ENCODE results near the gene LMO7. TPM values are rescaled to one million over a fixed set of nuclear protein-coding genes. Genes with fewer than 3 reads are reported as not detected.

The LMO7 gene
- total RNA-seq, 1 donor from 2014 or later, result 6.8 TPM

GRCh38 chr13:75618308-75618707 lies 17.8 kb upstream of the LMO7 start:
- no peaks in the 10 kb centered on the region for H3K9me3 Mint-ChIP-seq
- no peaks in the 10 kb centered on the region for H3K27me3 ChIP-seq
- H3K27ac Mint-ChIP-seq, result no peak overlapping the region
- no peaks in the 10 kb centered on the region for H3K36me3 Mint-ChIP-seq
- TF ChIP-seq EZH2phosphoT487 (IDR thresholded peaks at IDR 0.05), result no peak
- H3K4me3 ChIP-seq, result no peak overlapping the region
- no peak overlapping the region for H3K4me2 ChIP-seq
- H4K20me1 ChIP-seq (ENCODE audit: low read depth), result no peaks in the 10 kb centered on the region
- no peaks in the 10 kb centered on the region for H3K4me1 ChIP-seq
- H3K79me2 ChIP-seq (ENCODE audit: low read depth), result no peaks in the 10 kb centered on the region
- no peak overlapping the region for H3K4me3 Mint-ChIP-seq
- no peaks in the 10 kb centered on the region for H3K36me3 ChIP-seq
- H3K4me1 Mint-ChIP-seq, result no peaks in the 10 kb centered on the region
- DNase-seq (ENCODE audit: low spot score), result no peak
- no peak overlapping the region for H2AFZ ChIP-seq (replicated peaks)
- no peak overlapping the region for H3K9ac ChIP-seq
- H3K27me3 Mint-ChIP-seq (ENCODE audit: insufficient read depth, low read depth), result no peaks in the 10 kb centered on the region
- no peak overlapping the region for H3K27ac ChIP-seq
- no peaks in the 10 kb centered on the region for H3K9me3 ChIP-seq (ENCODE audit: low read depth)
- H3F3A ChIP-seq (ENCODE audit: low read depth), result no peaks in the 10 kb centered on the region

- H3K4me1 ChIP-seq, result no peaks in the 10 kb centered on the region
- no peak overlapping the region for H3K4me3 Mint-ChIP-seq
- H3K9me3 Mint-ChIP-seq, result no peaks in the 10 kb centered on the region
- H3K9me3 ChIP-seq (ENCODE audit: low read depth), result no peaks in the 10 kb centered on the region
- H3K27ac Mint-ChIP-seq, result no peak overlapping the region
- H3K27me3 Mint-ChIP-seq (ENCODE audit: insufficient read depth, low read depth), result no peaks in the 10 kb centered on the region
- DNase-seq (ENCODE audit: low spot score), result no peak
- no peak overlapping the region for H3K27ac ChIP-seq
- no peaks in the 10 kb centered on the region for H3K36me3 ChIP-seq
- no peaks in the 10 kb centered on the region for H3K79me2 ChIP-seq (ENCODE audit: low read depth)
- no peaks in the 10 kb centered on the region for H3F3A ChIP-seq (ENCODE audit: low read depth)
- no peak overlapping the region for H3K4me2 ChIP-seq
- no peak overlapping the region for H3K9ac ChIP-seq
- no peaks in the 10 kb centered on the region for H3K36me3 Mint-ChIP-seq
- H3K4me1 Mint-ChIP-seq, result no peaks in the 10 kb centered on the region
- H3K27me3 ChIP-seq, result no peaks in the 10 kb centered on the region
- no peak overlapping the region for H3K4me3 ChIP-seq
- H4K20me1 ChIP-seq (ENCODE audit: low read depth), result no peaks in the 10 kb centered on the region
- H2AFZ ChIP-seq (replicated peaks), result no peak overlapping the region
- no peak for TF ChIP-seq CTCF (IDR thresholded peaks at IDR 0.05)
- TF ChIP-seq EZH2 (IDR thresholded peaks at IDR 0.05), result no peak
- no peak for TF ChIP-seq EZH2phosphoT487 (IDR thresholded peaks at IDR 0.05)
Measured at GRCh38 chr13:75620020-75620419, 16.1 kb upstream of the LMO7 start.

GRCh38 chr13:75621147-75621546 lies 15.0 kb upstream of the LMO7 start:
- no peak overlapping the region for H2AFZ ChIP-seq (replicated peaks)
- H3K79me2 ChIP-seq (ENCODE audit: low read depth), result no peaks in the 10 kb centered on the region
- Mint-ChIP-seq H3K4me3 (no peak overlapping the region), H3K27ac (no peak overlapping the region), H3K36me3 (no peaks in the 10 kb centered on the region), H3K4me1 (no peaks in the 10 kb centered on the region), H3K9me3 (no peaks in the 10 kb centered on the region), H3K27me3 (ENCODE audit: insufficient read depth, low read depth) (no peaks in the 10 kb centered on the region)
- H3K9me3 ChIP-seq (ENCODE audit: low read depth), result no peaks in the 10 kb centered on the region
- no peak overlapping the region for H3K9ac ChIP-seq
- no peak overlapping the region for H3K27ac ChIP-seq
- no peaks in the 10 kb centered on the region for H3K27me3 ChIP-seq
- no peak overlapping the region for H3K4me3 ChIP-seq
- no peak overlapping the region for H3K4me2 ChIP-seq
- H3K4me1 ChIP-seq, result no peaks in the 10 kb centered on the region
- no peak for TF ChIP-seq EZH2phosphoT487 (IDR thresholded peaks at IDR 0.05)
- TF ChIP-seq EZH2 (IDR thresholded peaks at IDR 0.05), result no peak
- TF ChIP-seq CTCF (IDR thresholded peaks at IDR 0.05), result no peak
- H3K36me3 ChIP-seq, result no peaks in the 10 kb centered on the region
- no peaks in the 10 kb centered on the region for H3F3A ChIP-seq (ENCODE audit: low read depth)
- no peaks in the 10 kb centered on the region for H4K20me1 ChIP-seq (ENCODE audit: low read depth)
- no peak for DNase-seq (ENCODE audit: low spot score)

- no peaks in the 10 kb centered on the region for H3K36me3 Mint-ChIP-seq
- H3K36me3 ChIP-seq, result no peaks in the 10 kb centered on the region
- TF ChIP-seq EZH2 (IDR thresholded peaks at IDR 0.05) (no peak), CTCF (IDR thresholded peaks at IDR 0.05) (no peak), EZH2phosphoT487 (IDR thresholded peaks at IDR 0.05) (no peak)
- H3K4me3 Mint-ChIP-seq, result no peak overlapping the region
- no peak overlapping the region for H3K4me2 ChIP-seq
- H3K79me2 ChIP-seq (ENCODE audit: low read depth), result no peaks in the 10 kb centered on the region
- H2AFZ ChIP-seq (replicated peaks), result no peak overlapping the region
- no peak for DNase-seq (ENCODE audit: low spot score)
- H3K9me3 Mint-ChIP-seq, result no peaks in the 10 kb centered on the region
- H3K27me3 Mint-ChIP-seq (ENCODE audit: insufficient read depth, low read depth), result no peaks in the 10 kb centered on the region
- H3K4me3 ChIP-seq, result no peak overlapping the region
- no peak overlapping the region for H3K9ac ChIP-seq
- H3K27ac Mint-ChIP-seq, result no peak overlapping the region
- no peaks in the 10 kb centered on the region for H3K27me3 ChIP-seq
- H3K4me1 Mint-ChIP-seq, result no peaks in the 10 kb centered on the region
- no peaks in the 10 kb centered on the region for H4K20me1 ChIP-seq (ENCODE audit: low read depth)
- no peaks in the 10 kb centered on the region for H3F3A ChIP-seq (ENCODE audit: low read depth)
- no peak overlapping the region for H3K27ac ChIP-seq
- no peaks in the 10 kb centered on the region for H3K4me1 ChIP-seq
- H3K9me3 ChIP-seq (ENCODE audit: low read depth), result no peaks in the 10 kb centered on the region
Measured at GRCh38 chr13:75628801-75629200, 7.3 kb upstream of the LMO7 start.
